Measurements from ENCODE around the gene FXR2. TPM values are rescaled to one million over a fixed set of nuclear protein-coding genes. Genes with fewer than 3 reads are reported as not detected.

The FXR2 gene
- polyA plus RNA-seq, result 28.2 TPM
- long read RNA-seq, donor 1, partial matches to known transcripts, result 0 of 2 reads
- long read RNA-seq, donor 1, other reads (novel, unspliced or antisense), result 0 of 2 reads
- long read RNA-seq, donor 2, partial matches to known transcripts, result 0 of 2 reads
- long read RNA-seq, donor 2, other reads (novel, unspliced or antisense), result 0 of 2 reads
- long read RNA-seq, donor 3, result 0 reads
- long read RNA-seq, donor 4, result 0 reads
- long read RNA-seq, donor 5, partial matches to known transcripts, result 0 of 3 reads
- long read RNA-seq, donor 5, other reads (novel, unspliced or antisense), result 0 of 3 reads
- long read RNA-seq, donor 6, partial matches to known transcripts, result 0 of 3 reads
- long read RNA-seq, donor 6, other reads (novel, unspliced or antisense), result 0 of 3 reads
- long read RNA-seq, donor 7, partial matches to known transcripts, result 0 of 3 reads
- long read RNA-seq, donor 7, other reads (novel, unspliced or antisense), result 0 of 3 reads
- long read RNA-seq, donor 8, partial matches to known transcripts, result 0 of 3 reads
- long read RNA-seq, donor 8, other reads (novel, unspliced or antisense), result 0 of 3 reads
- long read RNA-seq, donor 9, partial matches to known transcripts, result 0 of 1 reads
- long read RNA-seq, donor 9, other reads (novel, unspliced or antisense), result 0 of 1 reads
- long read RNA-seq, donor 10, partial matches to known transcripts, result 113 of 118 reads
- long read RNA-seq, donor 10, other reads (novel, unspliced or antisense), result 5 of 118 reads
- long read RNA-seq, donor 11, partial matches to known transcripts, result 0 of 3 reads
- long read RNA-seq, donor 11, other reads (novel, unspliced or antisense), result 0 of 3 reads

DNA sequence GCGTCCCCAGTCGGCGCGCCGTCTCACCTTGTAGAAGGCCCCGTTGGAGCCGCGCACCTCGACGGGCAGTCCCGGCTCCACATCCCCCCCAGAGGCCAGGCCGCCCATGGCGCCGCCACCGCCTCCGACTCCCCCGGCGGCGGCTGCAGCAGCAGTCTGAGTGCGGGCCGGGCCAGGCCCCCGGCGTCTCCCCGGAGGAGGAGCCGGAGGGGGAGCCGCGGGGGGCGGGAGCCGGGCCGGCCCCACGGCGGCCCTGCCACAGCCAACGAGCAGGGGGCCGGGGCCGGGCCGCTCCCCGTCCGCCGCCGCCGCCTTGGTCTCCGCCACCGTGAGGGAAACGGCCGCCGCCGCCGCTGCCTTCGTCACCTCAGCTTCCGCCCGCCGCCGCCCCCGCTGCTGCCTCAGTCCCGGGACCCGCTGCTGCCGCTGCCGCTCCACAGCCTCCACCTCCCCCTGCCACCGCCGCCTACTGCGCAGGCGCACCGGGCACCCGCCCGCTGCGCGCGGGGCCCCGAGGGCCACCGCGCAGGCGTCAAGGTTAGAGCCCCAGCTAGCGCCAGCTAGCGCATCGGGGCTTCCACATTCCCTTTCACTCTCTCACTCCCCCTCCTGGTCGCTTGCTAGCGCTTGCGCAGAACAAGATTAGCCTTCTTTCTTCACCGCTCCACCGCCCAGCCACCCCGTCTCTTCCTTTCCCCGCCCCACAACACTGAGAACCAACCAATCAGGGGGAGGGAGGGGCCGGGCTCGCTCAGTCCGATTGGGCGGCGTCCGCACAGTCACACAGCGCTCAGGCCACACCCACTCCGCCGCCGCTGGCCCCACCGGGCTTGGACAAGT is at the start of gene FXR2:
FXR2 (minus strand) TSS at position 473 of the 840 bp plus-strand sequence; CDS start at position 108, 365 bp downstream.
- peak within 1 kb of the TSS; percentile 85 for H3K27ac ChIP-seq (ENCODE audit: low read length)
- no CpG with 5 or more reads among the region's 93 CpGs for WGBS (ENCODE audit: insufficient coverage, low lambda C conversion rate)
- H3K27me3 ChIP-seq (ENCODE audit: control insufficient read depth, insufficient read depth, low read length), result no peaks in the 10 kb centered on the region
- H3K9me3 ChIP-seq (ENCODE audit: control insufficient read depth, low read depth, low read length), result no peaks in the 10 kb centered on the region
- H3K4me1 ChIP-seq (ENCODE audit: control insufficient read depth, insufficient read depth, low read length), result peaks cover 15% of the 10 kb centered on the region
- peaks cover 9% of the 10 kb centered on the region for H3K36me3 ChIP-seq (ENCODE audit: control insufficient read depth, insufficient read depth, low read length)
- H3K4me3 ChIP-seq (ENCODE audit: low read length), result peak within 1 kb of the TSS; percentile 89
- peak; percentile 100 for DNase-seq

DNA sequence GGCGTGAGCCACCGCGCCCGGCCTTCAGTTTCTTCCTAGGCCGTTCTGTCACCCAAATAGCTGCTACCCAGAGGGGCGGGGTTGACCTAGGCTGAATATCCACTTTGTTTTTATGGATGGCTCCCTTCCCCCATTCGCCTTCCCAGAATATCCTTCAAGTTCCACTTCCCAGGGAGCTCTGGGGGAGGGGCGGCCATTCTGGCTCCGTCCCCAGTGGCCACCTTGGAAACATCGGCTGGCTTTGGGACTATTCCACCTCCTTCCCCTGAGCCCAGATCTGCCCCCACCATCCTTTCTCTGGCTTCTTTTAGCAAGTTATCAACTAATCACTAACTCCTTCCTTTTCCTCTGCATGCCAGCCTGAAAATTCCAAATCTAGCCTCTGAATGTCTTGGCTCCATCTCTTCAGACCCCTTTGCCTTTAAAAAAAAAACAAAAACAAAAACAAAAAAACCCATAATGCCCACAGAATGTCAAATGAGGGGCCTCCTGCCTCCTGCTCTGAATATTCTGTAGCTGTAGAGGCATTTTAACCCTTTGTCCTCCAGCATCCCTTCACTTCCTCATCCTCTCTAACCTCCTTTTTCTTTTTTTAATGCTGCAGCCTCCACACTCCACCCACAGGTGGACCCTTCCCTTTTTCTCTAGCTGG is 42.4 kb upstream of the FXR2 start:
- H3K27ac ChIP-seq (ENCODE audit: low read length), result no peak overlapping the region
- H3K4me1 ChIP-seq (ENCODE audit: control insufficient read depth, insufficient read depth, low read length), result peaks cover under 1% of the 10 kb centered on the region
- no CpG with 5 or more reads among the region's 10 CpGs for WGBS (ENCODE audit: insufficient coverage, low lambda C conversion rate)
- H3K27me3 ChIP-seq (ENCODE audit: control insufficient read depth, insufficient read depth, low read length), result peaks cover 21% of the 10 kb centered on the region
- no peak for DNase-seq
- H3K4me3 ChIP-seq (ENCODE audit: low read length), result no peak overlapping the region
- no peaks in the 10 kb centered on the region for H3K9me3 ChIP-seq (ENCODE audit: control insufficient read depth, low read depth, low read length)
- peaks cover 2% of the 10 kb centered on the region for H3K36me3 ChIP-seq (ENCODE audit: control insufficient read depth, insufficient read depth, low read length)

DNA sequence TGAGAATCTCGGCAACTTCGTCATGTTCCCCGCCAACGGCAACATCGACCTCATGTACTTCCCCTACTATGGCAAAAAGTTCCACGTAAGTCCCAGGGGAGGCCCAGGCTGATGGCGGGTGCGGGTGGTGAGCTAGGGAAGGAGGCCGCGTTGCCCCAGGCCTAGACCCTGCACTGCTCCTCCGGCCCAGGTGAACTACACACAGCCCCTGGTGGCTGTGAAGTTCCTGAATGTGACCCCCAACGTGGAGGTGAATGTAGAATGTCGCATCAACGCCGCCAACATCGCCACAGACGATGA is 40.8 kb upstream of the FXR2 start:
- WGBS (ENCODE audit: insufficient coverage, low lambda C conversion rate), result no CpG with 5 or more reads among the region's 17 CpGs
- Histone ChIP-seq H3K4me3 (ENCODE audit: low read length) (no peak overlapping the region), H3K4me1 (ENCODE audit: control insufficient read depth, insufficient read depth, low read length) (peaks cover 2% of the 10 kb centered on the region), H3K27me3 (ENCODE audit: control insufficient read depth, insufficient read depth, low read length) (peaks cover 36% of the 10 kb centered on the region), H3K36me3 (ENCODE audit: control insufficient read depth, insufficient read depth, low read length) (peaks cover 2% of the 10 kb centered on the region), H3K27ac (ENCODE audit: low read length) (no peak overlapping the region), H3K9me3 (ENCODE audit: control insufficient read depth, low read depth, low read length) (peaks cover 6% of the 10 kb centered on the region)
- no peak for DNase-seq

DNA sequence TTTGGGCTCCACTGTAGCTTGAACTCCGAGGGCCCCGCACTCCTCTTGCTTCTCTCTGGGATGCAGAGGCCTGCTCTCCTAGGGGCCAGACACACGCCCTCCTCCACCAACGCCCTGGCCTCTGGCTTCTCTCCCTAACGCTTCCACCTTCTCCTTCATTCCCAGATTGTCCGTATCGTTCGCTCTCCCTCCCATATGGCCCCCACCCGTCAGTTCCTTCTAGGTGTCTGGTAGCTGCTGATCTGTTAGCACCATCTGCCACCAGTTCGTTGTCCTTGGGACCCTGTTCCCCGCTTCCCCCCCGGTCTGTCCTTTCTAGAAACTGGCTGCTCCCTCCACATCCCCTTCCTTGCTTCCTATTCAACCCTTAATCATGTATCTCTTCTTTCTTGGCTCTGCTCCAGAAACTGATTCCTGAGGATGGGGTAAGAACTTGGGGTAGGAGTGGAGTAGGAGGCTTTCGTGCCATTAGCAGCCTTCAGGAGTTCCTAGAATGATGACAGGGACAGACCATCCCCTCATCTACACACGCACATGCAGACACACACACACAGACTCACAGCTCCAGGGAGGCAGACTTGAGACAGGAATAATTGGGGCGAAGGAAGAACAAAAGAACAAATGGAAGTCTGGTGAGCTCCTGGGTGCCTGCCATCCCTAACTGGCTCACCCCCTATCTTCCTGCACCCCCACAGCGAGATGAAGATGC is 40.3 kb upstream of the FXR2 start:
- H3K4me1 ChIP-seq (ENCODE audit: control insufficient read depth, insufficient read depth, low read length), result peaks cover 7% of the 10 kb centered on the region
- DNase-seq, result no peak
- no CpG with 5 or more reads among the region's 16 CpGs for WGBS (ENCODE audit: insufficient coverage, low lambda C conversion rate)
- H3K27me3 ChIP-seq (ENCODE audit: control insufficient read depth, insufficient read depth, low read length), result peaks cover 41% of the 10 kb centered on the region
- H3K9me3 ChIP-seq (ENCODE audit: control insufficient read depth, low read depth, low read length), result peaks cover 6% of the 10 kb centered on the region
- no peak overlapping the region for H3K27ac ChIP-seq (ENCODE audit: low read length)
- H3K4me3 ChIP-seq (ENCODE audit: low read length), result no peak overlapping the region
- peaks cover 2% of the 10 kb centered on the region for H3K36me3 ChIP-seq (ENCODE audit: control insufficient read depth, insufficient read depth, low read length)

DNA sequence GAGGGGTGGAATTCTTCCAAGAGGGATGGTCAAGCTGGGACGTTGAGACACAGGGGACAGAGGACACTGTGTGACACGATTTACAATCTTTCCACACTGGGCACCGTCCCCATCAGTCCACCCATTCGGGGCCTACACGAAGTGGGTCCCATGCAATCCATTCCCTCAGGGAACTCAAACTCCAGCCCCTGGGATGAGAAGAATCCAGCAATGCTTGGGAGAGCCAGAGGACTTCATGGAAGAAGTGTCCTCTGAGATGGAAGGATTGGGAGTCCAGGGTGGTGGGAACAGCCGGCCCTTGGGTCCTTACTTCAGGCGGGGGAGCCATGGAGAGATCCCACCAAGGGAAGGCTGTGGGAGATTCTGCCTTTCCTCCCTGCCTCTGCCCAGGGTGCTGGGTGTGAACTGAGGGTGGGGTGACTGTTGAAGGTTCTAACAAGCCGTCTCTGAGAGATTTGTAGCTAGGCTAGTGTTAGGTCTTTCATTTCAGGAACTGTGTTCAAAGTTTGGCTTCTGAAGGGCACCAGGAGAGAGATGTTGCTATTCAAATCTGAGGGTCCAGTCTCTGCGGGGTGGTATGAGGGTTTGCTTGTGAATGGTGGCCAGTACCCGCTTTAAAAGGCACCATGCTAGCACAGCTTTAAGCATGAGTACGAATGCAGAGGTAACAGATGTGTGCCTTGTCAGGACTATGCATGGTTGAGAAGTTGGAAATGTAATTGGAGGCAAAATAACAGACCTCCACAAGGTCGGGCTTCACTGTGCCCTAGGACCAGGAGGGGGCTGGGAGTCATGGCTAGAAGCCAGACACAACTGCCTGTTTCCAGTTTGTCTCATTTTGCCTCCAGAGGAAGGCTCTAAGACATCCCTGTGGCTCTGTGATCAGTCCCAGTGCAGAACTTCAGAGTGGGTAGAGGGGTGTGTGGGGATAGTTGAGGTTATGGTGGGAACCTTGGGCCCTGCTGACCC is 38.0 kb upstream of the FXR2 start:
- peaks cover 43% of the 10 kb centered on the region for H3K27me3 ChIP-seq (ENCODE audit: control insufficient read depth, insufficient read depth, low read length)
- WGBS (ENCODE audit: insufficient coverage, low lambda C conversion rate), result no CpG with 5 or more reads among the region's 12 CpGs

DNA sequence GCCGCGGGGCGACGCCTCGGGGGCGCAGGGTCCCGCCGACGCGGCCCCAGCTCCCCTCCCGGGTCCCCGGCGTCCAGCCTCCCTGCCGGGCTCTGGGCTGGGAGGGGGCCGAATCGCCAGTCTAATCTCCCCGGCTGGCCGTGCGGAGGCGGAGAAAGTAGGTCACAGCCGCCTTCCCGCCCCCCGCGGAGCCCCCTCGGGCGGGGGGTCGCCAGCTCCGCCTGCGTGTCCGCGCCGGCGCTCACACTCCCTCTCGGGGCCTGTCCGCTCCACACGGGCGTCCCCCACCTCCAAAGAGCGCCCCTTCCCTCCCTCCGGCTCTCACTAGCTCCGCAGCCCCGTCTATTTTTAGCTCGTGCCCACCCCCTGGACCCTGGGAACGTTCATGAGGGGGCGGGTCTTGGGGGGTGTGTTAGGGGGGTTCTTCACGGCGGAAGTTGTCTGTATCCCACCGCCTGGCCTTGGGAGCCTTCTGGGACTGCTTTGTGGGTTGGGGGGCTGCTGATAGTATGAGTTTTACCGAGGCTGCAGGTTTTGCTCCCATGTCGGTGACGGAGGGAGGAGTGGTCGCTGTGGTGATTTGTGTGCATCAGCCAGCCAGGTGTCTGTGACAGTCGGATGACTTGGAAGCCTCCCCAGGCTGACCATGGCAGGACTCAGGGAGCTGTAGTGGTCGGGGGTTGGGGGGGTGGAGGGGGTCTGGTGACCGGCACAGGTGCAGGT is 37.1 kb upstream of the FXR2 start:
- H3K36me3 ChIP-seq (ENCODE audit: control insufficient read depth, insufficient read depth, low read length), result peaks cover 2% of the 10 kb centered on the region
- peaks cover 8% of the 10 kb centered on the region for H3K4me1 ChIP-seq (ENCODE audit: control insufficient read depth, insufficient read depth, low read length)
- no CpG with 5 or more reads among the region's 54 CpGs for WGBS (ENCODE audit: insufficient coverage, low lambda C conversion rate)
- peak overlapping the region; percentile 48 for H3K4me3 ChIP-seq (ENCODE audit: low read length)
- H3K27me3 ChIP-seq (ENCODE audit: control insufficient read depth, insufficient read depth, low read length), result peaks cover 43% of the 10 kb centered on the region
- peaks cover 6% of the 10 kb centered on the region for H3K9me3 ChIP-seq (ENCODE audit: control insufficient read depth, low read depth, low read length)
- peak in 1 of 2 donors; percentile 34 for DNase-seq
- peak overlapping the region; percentile 12 for H3K27ac ChIP-seq (ENCODE audit: low read length)

More for the DNA sequence above, 38.0 kb upstream of the FXR2 start:
- Histone ChIP-seq H3K4me3 (ENCODE audit: low read length) (no peak overlapping the region), H3K4me1 (ENCODE audit: control insufficient read depth, insufficient read depth, low read length) (peaks cover 8% of the 10 kb centered on the region), H3K9me3 (ENCODE audit: control insufficient read depth, low read depth, low read length) (peaks cover 6% of the 10 kb centered on the region), H3K36me3 (ENCODE audit: control insufficient read depth, insufficient read depth, low read length) (peaks cover 2% of the 10 kb centered on the region), H3K27ac (ENCODE audit: low read length) (no peak overlapping the region)
- no peak for DNase-seq

DNA sequence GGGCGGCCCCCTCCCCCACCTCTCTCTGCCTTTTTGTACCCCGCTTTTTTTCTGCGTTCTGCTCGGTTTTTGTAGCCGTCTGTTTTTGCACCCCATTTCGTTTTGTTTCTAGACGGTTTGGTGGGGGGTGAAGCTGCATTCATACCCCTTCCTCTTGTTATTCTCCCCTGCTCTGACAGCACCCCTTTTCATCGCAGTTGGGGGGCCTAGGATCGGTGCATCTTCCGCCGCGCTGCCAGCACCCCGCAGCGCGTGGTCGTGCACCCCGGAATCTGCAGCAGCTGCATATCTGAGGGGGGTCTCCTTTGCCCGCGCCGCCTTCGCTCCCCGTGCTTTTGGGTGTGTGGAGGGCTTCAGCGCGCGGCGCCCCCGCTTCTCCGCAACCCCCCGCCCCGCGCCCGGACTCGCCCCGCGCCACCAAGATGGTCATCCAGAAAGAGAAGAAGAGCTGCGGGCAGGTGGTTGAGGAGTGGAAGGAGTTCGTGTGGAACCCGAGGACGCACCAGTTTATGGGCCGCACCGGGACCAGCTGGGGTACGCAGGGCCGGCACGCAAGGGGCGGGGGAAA is 36.5 kb upstream of the FXR2 start:
- peaks cover 8% of the 10 kb centered on the region for H3K4me1 ChIP-seq (ENCODE audit: control insufficient read depth, insufficient read depth, low read length)
- H3K27me3 ChIP-seq (ENCODE audit: control insufficient read depth, insufficient read depth, low read length), result peaks cover 40% of the 10 kb centered on the region
- peaks cover 6% of the 10 kb centered on the region for H3K9me3 ChIP-seq (ENCODE audit: control insufficient read depth, low read depth, low read length)
- H3K27ac ChIP-seq (ENCODE audit: low read length), result peak overlapping the region; percentile 12
- H3K4me3 ChIP-seq (ENCODE audit: low read length), result peak overlapping the region; percentile 48
- 0% methylated on average over 4 of the region's 45 CpGs for WGBS (ENCODE audit: insufficient coverage, low lambda C conversion rate)
- no peak for DNase-seq
- H3K36me3 ChIP-seq (ENCODE audit: control insufficient read depth, insufficient read depth, low read length), result peaks cover 2% of the 10 kb centered on the region

DNA sequence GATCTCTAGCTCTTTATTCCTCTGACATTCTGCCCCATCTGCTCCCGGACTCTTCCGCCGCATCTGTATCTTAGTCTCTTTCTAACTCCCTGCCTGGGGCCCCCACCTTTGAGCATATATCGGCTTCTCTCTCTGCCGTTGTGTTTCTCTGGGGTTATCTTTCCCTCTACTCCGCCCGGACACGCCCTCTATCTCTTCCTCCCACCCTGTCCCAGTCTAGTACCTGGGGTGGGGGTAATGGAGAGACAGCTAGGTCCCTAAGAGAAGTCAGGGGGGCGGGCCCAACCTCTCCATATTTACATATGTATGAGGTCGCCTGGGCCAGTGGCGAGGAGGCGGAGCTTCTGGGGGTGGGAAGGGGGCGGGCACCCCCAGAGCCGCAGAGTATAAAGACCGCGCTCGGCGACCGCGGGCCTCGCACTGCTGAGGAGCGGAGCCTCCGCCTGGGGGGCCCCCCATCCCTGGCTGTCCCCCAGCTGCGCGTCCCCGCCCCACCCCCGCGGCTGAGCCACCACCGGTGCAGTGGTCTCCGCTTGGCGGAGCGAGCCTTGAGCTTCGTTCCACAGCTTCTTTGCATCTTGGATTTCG is 35.9 kb upstream of the FXR2 start, which contains the start of gene ATP1B2:
ATP1B2 (plus strand) TSS at position 418 of the 588 bp plus-strand sequence. CDS start 593 bp downstream, outside the sequence.
- peak within 1 kb of the TSS; percentile 31 for H3K27ac ChIP-seq (ENCODE audit: low read length)
- H3K27me3 ChIP-seq (ENCODE audit: control insufficient read depth, insufficient read depth, low read length), result peaks cover 40% of the 10 kb centered on the region
- H3K4me1 ChIP-seq (ENCODE audit: control insufficient read depth, insufficient read depth, low read length), result peaks cover 8% of the 10 kb centered on the region
- peaks cover 6% of the 10 kb centered on the region for H3K9me3 ChIP-seq (ENCODE audit: control insufficient read depth, low read depth, low read length)
- peak; percentile 70 to 77 for DNase-seq
- no peaks in the 10 kb centered on the region for H3K36me3 ChIP-seq (ENCODE audit: control insufficient read depth, insufficient read depth, low read length)
- H3K4me3 ChIP-seq (ENCODE audit: low read length), result peak within 1 kb of the TSS; percentile 48
- 0% methylated on average over 3 of the region's 34 CpGs for WGBS (ENCODE audit: insufficient coverage, low lambda C conversion rate)
